ENCODE measurements around the gene KCNS3.

Gene KCNS3

GRCh38 chr2:17879137-17879912 lies 858 bp downstream of the KCNS3 start:
- DNase-seq = peak; percentile 85

- DNase-seq = peak; percentile 47
Observed at GRCh38 chr2:17879913-17880274, 1.4 kb downstream of the KCNS3 start.

GRCh38 chr2:17892770-17893534 lies 14.5 kb downstream of the KCNS3 start:
- DNase-seq = peak; percentile 74

- no peak for DNase-seq
Observed at GRCh38 chr2:17894005-17894404, 15.5 kb downstream of the KCNS3 start.

GRCh38 chr2:17894556-17894955 lies 16.1 kb downstream of the KCNS3 start:
- no peak for DNase-seq

GRCh38 chr2:17899871-17900270 lies 21.4 kb downstream of the KCNS3 start:
- DNase-seq = peak; percentile 25

- peak; percentile 82 for DNase-seq
Observed at GRCh38 chr2:17901246-17901645, 22.8 kb downstream of the KCNS3 start.

GRCh38 chr2:17910980-17911379 lies 32.5 kb downstream of the KCNS3 start:
- no peak for DNase-seq

GRCh38 chr2:17911491-17912260 lies 33.2 kb downstream of the KCNS3 start:
- DNase-seq = no peak

GRCh38 chr2:17912266-17912691 lies 33.8 kb downstream of the KCNS3 start:
- peak; percentile 68 for DNase-seq

- DNase-seq = no peak
Observed at GRCh38 chr2:17915099-17915498, 36.6 kb downstream of the KCNS3 start.

- no peak for DNase-seq
Observed at GRCh38 chr2:17915811-17916518, 37.5 kb downstream of the KCNS3 start.

GRCh38 chr2:17916584-17916983 lies 38.1 kb downstream of the KCNS3 start:
- no peak for DNase-seq

- DNase-seq = peak; percentile 35
Observed at GRCh38 chr2:17918789-17919188, 40.3 kb downstream of the KCNS3 start.

GRCh38 chr2:17930773-17931172 lies 52.3 kb downstream of the KCNS3 start:
- no peak for DNase-seq

- DNase-seq = no peak
Observed at GRCh38 chr2:17933256-17933655, 54.8 kb downstream of the KCNS3 start.

GRCh38 chr2:17934721-17935120 lies 56.3 kb downstream of the KCNS3 start:
- DNase-seq = no peak

GRCh38 chr2:17935242-17935885 lies 56.9 kb downstream of the KCNS3 start:
- DNase-seq = no peak

GRCh38 chr2:17936599-17936998 lies 58.1 kb downstream of the KCNS3 start:
- DNase-seq = no peak

GRCh38 chr2:17940091-17940630 lies 61.7 kb downstream of the KCNS3 start:
- DNase-seq = no peak

- no peak for DNase-seq
Observed at GRCh38 chr2:17943444-17943843, 65.0 kb downstream of the KCNS3 start.

- no peak for DNase-seq
Observed at GRCh38 chr2:17947113-17947512, 68.6 kb downstream of the KCNS3 start.

Measured in NCI-H69 (cell line).